GM23248 (cell line): ENCODE measurements around the gene MDGA2.

Experiments used
- EZH2 ChIP-seq: fragments of 200-600 bp; sonication (generic); IDR thresholded peaks from 2 replicates; pipeline ENCODE4 v1.6.1; 2018; ENCODE audit warnings: antibody characterized with exemption, mild to moderate bottlenecking; ENCODE audit not compliant: insufficient read depth, poor library complexity, severe bottlenecking
- EZH2phosphoT487 ChIP-seq: fragments of 200-600 bp; sonication (generic); IDR thresholded peaks from 2 replicates; pipeline ENCODE4 v1.6.1; 2018; ENCODE audit warnings: antibody characterized with exemption, moderate library complexity, mild to moderate bottlenecking, low read depth; ENCODE audit not compliant: insufficient read depth

DNA sequence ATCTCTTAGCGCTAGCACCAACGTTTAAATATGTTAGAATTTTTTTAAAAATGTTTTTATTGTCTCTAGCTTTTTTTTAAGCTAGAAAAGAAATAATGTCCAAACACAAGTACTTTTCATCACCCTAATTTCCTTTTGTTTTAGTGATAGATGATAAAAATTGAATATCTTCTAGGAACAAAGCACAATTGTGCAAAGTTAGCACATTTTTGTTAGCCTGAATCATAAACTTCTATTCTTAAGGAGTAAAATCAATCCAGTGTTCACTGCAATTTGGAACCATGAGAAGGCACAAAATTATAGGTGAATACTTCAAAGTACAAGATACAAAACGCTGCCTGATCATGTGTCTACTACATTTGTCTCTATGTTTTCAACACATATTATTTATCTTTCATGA is 615.4 kb downstream of the MDGA2 start:
- no peak for TF ChIP-seq EZH2phosphoT487
- no peak for TF ChIP-seq EZH2
